Inflammatory macrophage treated with lipopolysaccharide for 1 hour (primary cell): ENCODE measurements around the gene FBXO7.
"Not testable (repeated sequence)": the region's sequence is repeated elsewhere in the genome, so short reads cannot be mapped to it uniquely, and the experiment has no call there.

Experiments used
- DNase-seq, 2 donors: peaks; one replicate each; pipeline ENCODE4 v3.0.0-alpha.2; 2020 to 2022

The FBXO7 gene

DNA sequence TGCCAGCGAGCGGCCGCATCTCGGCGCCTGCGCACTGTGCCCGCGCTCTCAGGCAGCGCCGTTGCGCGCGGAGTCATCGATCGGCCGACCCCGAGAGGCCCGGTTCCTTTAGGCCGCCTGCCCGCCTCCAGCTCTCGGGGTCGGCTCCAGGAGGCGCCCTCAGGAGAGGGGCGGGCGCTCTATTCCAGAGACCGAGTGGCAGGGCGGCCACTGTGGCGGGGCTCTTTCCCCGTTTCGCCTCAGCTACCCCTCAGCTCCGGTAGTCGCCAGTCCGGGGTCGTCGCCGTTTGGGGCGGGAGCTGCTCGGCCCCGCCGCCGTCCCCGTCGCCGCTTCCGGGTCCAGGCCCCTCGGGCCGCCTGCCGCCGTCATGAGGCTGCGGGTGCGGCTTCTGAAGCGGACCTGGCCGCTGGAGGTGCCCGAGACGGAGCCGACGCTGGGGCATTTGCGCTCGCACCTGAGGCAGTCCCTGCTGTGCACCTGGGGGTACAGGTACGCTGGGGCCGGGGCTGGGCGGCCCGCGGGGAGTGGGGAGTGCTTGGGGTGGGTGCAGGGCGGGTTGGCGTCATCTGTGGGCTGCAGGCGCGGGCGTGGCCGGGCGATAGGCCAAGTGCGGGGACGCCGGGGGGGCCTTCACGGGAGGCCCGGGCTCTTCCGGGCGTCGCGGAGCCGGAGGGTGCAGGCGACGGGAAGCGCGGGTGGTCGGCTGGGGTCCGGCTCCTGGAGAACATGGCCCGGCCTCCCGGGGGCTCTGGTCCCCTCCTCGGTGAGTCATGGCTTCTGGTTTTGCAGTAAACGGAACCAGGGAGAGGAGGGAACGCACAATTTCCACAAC is at the start of gene FBXO7:
TSS of gene FBXO7 (plus strand) at position 177 of the 833 bp plus-strand sequence. CDS start at position 369, 192 bp downstream.
- peak; percentile 87 to 91 for DNase-seq

DNA sequence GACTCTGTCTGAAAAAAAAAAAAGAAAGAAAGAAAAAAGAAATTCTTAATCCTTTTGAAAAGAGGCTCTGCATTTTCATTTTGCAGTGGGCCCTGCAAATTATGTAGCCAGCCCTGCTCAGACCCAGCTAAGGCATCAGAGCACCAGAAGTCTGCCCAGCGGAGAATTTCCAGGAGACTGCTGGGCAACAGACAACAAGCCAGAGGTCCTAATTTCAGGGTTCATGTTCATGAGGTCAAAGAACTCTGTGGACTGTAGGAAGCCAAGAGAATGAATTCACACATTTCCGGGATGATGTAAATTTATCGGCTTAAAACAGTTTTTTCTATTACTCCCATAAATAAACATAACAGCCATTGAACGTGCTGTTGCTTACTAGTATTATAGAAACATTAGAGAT is 47.7 kb upstream of the FBXO7 start:
- no peak for DNase-seq

DNA sequence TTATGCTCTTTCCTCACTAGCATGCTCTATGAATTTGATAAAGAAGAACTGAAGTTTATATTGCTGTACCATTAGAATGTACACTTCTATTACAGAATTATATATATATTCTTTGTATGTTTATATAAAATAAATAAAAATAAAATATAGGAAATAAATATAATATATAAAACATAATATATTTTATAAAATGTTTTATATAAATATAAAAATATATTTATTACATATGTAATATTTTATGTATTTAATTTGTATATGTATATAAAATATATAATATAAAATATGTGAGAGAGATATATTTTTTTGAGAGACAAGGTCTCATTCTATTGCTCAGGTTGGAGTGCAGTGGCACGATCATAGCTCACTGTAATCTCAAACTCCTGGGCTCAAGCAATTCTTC is 44.3 kb upstream of the FBXO7 start:
- DNase-seq, result no peak

DNA sequence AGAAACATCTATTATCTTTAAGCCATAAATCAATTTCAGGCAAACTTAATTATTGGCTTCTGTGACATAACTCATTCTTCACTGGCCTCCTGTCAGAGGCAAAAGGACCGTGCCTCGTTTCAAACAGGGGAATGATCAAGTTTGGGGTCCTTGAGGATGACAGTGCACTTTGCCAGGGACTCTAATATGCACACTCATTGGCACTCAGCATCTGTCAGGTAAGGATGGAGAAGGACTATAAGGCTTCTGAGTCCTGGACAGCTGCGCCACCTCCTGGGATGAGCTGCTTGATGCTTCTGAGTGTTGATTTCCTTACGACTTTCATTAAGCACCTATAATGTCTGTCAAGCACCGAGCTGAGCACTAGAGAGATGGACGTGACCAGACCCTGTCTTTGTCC is 30.5 kb upstream of the FBXO7 start:
- DNase-seq, result no peak

DNA sequence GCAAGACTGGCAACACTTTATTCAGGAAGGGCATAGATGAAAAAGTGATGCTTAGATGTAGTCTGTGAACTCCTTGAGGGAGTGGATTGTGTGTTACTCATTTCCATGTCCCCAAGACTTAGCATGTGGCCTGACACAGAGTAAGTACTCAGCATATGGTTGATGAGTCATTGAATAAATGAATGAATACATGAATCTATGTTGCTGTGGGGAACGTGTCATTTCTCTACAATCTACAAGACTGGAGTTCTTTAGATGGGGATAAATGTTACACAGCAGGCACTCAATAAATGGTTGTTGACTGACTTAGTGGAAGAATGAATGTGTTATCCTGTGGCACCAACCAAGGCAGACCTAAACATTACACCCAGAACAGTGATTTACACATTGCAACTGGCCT is 28.3 kb upstream of the FBXO7 start:
- no peak for DNase-seq

DNA sequence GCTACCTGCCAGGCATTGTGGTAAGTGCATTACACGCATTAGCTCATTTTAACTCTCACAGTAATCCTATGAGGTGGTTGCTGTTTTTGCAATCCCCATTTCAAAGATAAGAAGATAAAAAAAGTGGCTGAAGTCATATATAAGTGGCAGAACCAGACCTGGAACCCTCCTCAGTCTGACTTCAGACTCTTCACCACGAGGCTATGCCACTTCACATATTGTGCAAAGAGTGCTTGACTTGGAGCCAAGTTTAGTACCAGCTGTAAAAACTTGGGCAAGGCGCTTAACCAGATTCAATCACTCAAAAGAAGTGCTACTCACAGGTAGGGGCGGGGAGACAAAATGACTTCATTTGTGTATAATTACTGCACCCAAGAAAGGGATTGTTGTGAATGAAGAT is 25.6 kb upstream of the FBXO7 start:
- no peak for DNase-seq

DNA sequence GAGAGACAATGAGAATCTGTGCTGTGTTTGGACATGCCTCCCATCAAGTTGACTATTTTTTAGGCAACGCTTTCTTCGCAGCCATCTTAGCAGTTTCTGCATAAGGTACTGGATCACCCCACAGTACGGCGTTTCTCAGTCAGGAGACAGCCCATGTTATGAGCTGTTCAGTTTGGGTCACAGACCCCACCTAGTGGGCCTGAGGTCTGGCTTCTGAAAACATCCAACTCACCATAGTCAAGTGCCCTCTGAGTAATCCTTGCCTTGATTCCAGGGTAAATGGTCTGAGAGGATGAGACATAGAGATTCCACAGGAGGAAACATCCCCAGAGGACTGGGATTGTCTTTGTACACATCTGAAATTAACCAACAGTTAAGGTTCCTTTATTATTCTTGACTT is 17.6 kb upstream of the FBXO7 start:
- no peak for DNase-seq

DNA sequence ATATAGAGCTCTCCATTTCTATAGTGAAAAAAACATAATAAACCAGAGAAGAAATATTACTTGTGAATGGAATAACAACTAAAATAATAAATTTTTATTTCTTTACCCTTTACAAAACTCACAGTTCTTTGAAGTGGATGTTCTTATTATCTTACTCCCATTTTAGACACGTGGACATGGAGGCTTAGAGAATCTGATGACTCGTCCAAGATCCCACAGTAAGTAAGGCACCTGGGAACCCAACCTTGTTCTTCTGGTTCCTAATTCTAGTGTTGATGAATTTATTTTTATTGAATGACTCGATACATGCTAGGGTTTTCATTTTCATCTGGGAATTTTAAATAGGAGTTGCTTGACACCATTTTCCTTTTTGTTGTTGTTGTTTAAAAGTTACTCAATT is 12.2 kb upstream of the FBXO7 start:
- DNase-seq, result no peak

DNA sequence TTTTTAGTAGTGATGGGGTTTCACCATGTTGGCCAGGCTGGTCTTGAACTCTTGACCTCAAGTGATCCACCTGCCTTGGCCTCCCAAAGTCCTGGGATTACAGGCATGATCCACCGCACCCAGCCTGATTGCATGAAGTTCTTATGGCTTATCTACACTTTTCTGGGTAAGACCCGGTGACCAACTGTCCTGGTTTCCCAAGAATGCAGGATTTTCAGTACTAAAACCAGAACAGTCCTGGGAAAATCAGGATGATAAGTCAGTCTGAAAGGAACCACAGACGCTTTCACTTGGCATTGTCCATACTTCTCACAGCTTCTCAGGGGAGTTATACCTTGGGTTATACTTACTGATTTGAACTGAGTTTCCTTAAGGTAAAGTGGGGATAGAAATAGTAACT is 8.9 kb upstream of the FBXO7 start:
- no peak for DNase-seq

DNA sequence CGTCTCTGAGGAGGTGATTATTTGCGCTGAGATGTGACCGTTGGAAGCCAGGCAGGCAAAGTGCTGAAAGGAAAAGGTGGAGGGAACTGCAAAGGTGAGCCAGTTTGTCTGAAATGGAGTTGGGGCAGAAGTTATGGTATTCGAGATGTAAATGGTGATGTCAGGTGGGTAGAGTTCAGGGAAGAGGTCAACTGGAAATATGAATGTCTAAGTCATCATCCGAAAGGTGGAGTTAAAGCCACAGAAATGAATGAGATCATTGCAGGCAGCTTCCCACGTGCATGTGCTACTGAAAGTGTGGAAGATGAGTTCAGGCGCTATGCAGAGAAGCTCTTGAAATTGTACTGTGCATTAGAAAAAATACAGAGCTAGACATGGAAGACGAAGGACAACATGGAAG is 8.1 kb upstream of the FBXO7 start:
- DNase-seq, result no peak

DNA sequence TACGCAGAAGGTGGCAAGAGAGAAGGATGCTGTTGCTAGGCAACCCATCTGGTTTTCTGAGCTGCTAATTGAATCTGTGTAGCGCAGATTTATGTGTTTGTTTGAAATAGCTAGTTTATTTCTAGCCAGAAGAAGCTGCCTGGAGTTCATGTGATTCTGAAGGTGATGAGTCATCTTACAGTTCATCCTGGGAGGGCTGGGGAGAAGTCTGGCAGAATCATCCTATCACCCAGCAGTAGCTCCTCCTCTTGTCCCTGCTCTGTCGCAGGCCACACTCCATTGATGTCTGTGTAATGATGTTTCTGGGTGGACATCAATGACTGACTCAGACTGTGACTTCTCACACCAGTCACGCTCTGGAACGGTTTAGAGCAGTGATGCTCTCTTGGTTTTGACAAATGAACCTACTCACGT is 4.8 kb upstream of the FBXO7 start:
- DNase-seq, result peak; percentile 17 to 31

DNA sequence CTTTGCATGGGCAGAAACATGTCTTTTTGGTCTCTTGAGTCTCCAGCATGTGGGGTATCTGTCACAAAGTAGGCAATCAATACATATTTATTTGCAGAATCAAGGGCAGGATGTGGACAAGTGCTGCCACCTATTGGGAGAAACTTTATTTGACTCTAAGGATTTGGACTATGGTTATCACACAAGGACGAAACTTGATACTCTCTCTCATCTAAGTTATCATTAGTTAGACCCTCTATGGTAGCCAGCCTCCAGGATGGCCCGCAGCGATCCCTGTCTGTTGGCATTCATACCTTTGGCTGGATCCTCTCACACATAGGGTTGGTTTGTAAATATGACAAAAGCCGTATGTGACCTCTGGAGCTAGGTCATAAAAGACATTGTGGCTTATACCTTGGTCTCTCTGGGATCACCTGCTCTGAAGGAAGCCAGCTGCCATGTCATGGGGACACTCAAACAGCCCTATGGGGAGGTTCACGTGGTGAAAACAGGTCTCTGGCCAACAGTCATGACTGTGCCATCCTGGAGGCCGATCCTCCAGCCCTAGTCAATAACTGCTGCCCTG is 1.1 kb upstream of the FBXO7 start:
- DNase-seq, result peak; percentile 23 to 90

DNA sequence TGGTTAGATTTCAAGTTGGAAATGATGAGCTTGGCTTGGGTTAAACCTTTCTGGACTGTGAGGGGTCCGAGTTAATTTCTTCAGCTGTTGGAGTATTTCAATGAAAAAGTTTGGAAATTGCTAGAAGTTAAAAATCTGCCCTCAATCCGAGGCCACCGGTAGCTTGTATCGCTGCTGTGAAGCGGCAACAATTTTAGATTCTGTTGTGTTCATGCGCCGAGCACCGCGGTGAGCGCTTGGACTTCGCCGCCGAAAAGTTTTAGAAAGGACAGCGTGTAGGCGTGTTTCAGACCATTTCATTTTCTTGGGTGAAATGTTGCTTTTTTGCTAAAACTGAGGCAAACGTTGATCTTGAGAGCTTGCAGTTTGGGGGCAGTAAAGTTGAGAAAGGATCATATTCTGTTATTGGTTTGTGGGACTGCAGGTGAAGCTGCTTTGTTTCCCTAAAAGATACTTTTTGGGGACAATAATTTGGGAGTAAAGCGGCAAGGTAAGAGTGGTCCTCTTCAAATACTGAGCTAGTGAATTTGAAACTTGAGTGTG is 928 bp downstream of the FBXO7 start:
- DNase-seq, result peak; percentile 9 to 51

DNA sequence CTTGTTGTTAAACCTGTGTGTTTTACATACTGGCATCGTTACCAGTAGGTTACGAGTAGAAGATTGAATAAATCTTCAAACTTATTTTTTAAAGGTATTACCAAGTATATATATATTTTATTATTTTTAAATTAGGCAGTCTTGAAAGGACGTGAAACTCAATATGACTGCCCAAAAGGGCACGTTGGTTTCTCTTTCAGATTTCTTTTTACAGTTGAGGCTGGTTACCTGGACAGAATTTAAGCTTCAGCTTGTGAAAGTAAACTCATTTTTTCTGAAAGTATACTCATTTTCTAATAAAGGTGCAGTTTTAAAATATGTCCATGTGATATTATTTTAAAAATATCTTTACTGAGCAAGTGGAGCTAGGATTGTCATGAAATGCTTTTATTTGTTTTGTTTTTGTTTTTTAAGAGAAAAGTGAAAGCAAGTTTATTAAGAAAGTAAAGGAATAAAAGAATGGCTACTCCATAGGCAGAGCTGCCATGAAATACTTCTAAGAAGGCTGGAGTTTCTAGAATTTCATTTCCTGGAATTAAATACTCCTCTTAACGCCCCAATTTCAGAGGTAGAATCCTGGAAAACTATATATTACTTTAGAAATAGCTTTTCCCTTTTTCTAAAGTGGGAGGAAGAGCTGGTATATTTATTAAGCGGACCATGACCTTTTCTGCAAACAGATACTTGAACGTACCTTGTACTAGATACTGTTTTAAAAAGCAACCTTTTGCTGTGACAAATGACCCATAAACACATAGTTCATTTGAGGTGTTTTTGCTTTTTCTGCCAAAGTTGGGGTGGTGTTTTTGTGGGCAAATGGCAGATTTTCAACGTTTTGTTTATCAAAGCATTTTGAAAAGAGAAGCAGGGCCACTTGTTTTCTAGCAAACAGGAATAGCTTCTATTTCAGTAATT is 1.9 kb downstream of the FBXO7 start:
- no peak for DNase-seq

DNA sequence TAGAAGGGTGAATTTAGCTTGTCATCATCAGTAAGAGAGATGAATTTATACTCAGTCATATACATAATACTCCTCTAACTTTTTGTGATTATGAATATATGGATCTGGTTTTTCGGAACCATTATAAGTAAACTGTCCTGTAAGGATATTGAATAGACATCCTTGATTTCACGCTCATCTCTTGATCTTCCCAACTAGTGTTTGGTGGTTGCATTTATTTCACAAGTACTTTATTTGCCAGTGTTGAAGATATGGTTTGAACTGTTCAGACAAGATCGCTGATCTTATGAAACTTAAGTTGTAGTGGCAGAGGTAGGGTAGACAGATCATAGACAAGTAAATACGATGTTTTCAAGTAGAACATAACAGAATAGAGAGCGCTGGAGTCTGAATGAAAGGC is 3.0 kb downstream of the FBXO7 start:
- DNase-seq, result no peak

DNA sequence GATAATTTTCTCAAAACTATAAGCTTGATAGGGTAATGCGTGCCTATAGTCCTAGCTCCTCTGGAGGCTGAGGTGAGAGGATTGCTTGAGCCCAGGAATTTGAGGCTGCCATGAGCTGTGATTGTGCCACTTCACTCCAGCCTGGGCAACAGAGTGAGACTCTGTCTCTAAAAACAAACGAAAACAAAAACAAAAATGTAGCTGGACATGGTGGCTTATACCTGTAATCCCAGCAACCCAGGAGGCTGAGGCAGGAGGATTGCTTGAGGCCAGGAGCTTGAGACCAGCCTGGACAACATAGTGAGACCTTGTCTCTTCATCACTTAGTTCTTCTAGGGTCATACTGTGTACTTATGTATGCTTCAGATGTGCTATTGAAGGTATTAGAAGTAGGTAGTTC is 3.9 kb downstream of the FBXO7 start:
- DNase-seq, result not testable (repeated sequence)

DNA sequence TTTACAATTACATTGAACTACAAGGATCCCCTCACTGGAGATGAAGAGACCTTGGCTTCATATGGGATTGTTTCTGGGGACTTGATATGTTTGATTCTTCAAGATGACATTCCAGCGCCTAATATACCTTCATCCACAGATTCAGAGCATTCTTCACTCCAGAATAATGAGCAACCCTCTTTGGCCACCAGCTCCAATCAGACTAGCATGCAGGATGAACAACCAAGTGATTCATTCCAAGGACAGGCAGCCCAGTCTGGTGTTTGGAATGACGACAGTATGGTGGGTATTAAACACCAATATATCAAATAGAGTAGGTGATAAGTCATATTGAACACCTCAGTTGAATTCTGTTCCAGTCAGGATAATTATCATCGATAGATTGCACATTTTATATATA is 4.4 kb downstream of the FBXO7 start:
- DNase-seq, result no peak

DNA sequence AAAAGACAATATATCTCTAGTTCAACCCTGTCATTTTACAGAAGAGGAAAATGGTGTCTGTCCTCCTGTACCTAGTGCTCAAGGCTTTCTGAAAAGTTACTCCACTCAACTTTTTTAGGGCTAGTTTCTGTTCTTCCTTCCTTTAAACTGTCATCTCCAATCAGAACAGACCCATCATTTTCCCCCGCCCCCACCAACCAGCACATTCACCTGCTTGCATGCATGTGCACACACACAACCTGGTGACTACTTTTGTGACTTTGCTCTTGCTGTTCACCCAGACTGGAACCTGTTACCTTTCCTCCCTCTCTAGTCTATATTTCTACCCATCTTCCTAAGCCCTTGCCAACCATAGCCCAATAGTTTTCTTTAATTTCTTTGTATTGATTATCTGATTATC is 5.6 kb downstream of the FBXO7 start:
- DNase-seq, result no peak

DNA sequence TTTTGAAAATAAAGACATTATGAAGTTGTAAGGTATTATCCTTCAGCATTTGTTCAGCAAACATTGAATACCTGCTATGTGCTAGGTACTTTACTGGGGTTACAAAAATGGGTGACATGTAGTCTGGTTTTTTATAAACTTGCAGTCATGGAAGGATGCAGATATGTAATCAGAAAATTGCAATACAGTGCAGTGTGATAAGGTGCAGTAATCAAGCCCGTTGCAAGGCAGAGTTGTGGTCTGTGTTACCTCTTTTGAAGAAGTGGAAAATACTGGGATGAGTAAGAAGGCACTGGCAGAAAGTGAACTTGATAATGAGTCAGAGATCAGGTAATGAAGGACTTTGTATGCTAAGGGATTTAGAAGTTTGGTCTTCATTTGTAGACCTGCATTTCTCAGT is 8.1 kb downstream of the FBXO7 start:
- no peak for DNase-seq

DNA sequence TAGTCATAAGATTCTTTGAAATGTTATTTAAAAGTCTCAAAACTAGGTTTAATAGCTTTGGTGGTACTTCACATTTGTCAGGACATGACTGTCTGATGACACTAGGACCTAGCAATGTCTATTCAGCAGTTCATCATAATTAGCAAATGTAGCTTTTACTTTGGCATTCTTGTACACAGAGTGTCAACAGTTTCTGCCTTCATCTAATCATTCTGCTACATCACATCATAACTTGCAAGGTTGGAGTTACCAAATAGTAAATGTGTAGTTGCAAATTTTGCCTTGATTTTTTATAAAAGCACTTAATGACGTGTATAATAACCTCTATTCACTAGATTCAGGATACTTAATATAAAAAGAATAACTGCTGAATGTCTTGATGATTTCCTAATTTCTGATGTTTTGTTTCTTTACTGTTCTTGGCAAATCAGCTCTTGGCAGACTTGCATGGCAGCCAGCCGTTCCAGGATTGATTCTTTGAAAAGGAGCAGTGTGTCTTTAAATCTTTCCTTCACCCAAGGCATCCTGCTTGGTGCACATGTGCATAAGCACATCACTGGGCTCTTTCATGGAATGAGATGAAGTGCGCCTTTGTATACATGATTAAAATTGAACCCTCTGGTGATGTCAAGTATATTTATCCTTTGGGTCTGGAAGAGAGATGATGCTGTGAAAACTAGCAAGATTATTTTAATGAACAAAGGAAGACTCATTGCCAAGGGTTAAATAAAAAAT is 12.2 kb downstream of the FBXO7 start:
- DNase-seq, result no peak

DNA sequence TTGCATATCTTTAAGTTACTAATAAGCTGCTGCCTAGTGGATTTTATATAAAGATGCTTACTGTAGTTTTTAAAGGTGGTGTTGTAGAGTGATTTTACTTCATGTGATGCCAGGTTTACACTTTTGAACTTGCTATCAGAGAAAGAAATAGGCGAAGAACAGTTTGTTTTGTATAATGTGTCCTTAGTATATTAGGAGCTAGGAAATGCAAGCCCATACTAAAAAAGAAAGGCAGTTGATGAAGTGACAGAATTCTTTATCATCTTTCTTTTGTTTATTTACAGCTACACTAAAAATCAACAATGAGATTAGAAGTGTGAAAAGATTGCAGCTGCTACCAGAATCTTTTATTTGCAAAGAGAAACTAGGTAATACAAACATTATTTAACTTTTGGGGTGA is 12.8 kb downstream of the FBXO7 start:
- DNase-seq, result no peak

DNA sequence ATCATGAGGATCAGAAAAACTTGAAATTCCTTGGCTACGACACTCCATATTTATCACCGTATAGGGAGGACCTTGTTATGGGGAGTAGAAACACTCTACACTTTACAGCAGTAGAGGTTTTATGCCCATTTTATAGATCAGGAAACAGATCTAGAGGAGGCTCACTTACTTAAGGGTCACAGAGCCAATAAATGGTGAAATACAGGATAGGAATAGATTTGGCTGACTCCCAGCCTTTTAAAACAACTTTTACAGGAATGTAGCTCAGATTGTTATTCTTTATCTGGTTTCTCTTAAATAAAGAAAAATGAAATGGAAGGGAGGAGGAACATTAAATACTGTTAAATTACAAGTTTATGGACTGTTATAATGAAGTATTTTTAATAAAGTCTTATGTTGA is 14.8 kb downstream of the FBXO7 start:
- DNase-seq, result no peak

DNA sequence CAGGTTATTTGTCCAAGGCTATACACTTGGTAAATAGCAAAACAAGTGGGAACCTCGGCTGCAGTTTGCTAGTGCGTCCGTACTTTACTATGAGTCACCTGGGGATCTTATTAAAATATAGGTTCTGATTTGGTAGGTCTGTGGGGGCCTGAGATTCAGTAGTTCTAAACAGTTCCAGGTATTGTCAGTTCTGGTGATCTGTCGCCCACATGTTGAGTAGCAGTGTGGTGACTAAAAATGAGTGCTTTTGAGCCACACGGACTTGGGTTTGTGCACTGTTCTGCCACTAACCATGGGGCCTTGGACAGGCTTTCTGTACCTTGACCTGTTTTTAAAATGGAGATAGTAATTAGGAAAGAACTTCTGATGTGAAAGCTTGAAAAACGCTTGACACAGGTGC is 15.7 kb downstream of the FBXO7 start:
- DNase-seq, result no peak
